VCaP (cell line): ENCODE results near the gene PI16.

Source experiments
- H3K27ac ChIP-seq: fragments of 450-650 bp; 2 replicates; pipeline ENCODE4 v1.5.1; 2017
- CTCF ChIP-seq: fragments of 450-650 bp; conservative IDR thresholded peaks from 2 replicates; pipeline ENCODE4 v1.5.1; 2017; ENCODE audit warnings: mild to moderate bottlenecking, moderate library complexity

The PI16 gene

DNA sequence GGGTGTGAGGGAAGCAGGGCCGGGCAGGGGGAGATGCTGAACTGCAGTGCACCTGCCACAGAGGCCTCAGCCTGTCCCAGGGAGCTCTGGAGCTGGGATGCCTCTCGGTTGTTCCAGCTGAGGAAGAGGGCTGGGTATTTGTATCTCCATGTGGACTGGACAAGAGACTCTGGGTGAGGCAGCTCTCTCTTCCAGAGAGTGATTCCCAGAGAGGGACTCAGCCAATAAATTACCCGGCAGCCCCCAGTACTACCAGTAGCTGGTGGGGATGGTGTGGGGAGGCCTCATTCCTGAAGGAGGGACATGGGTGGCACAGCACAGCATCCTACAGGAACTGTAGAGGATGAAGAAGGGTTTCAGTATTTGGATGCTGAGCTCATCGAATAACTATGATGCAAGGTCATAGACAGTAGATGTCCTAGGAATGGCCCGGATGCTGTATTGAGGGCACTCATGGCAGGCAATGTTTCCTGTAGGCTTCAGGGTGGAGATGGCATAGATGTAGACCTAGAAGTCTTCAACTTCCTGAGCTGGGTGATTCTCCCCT, 52.3 kb downstream of the PI16 start:
- no peak for TF ChIP-seq CTCF
- H3K27ac ChIP-seq: no peak overlapping the region

- no peak for TF ChIP-seq CTCF
- H3K27ac ChIP-seq: no peak overlapping the region
These were observed 53.0 kb downstream of the PI16 start for GRCh38 chr6:37007340-37008043.

DNA sequence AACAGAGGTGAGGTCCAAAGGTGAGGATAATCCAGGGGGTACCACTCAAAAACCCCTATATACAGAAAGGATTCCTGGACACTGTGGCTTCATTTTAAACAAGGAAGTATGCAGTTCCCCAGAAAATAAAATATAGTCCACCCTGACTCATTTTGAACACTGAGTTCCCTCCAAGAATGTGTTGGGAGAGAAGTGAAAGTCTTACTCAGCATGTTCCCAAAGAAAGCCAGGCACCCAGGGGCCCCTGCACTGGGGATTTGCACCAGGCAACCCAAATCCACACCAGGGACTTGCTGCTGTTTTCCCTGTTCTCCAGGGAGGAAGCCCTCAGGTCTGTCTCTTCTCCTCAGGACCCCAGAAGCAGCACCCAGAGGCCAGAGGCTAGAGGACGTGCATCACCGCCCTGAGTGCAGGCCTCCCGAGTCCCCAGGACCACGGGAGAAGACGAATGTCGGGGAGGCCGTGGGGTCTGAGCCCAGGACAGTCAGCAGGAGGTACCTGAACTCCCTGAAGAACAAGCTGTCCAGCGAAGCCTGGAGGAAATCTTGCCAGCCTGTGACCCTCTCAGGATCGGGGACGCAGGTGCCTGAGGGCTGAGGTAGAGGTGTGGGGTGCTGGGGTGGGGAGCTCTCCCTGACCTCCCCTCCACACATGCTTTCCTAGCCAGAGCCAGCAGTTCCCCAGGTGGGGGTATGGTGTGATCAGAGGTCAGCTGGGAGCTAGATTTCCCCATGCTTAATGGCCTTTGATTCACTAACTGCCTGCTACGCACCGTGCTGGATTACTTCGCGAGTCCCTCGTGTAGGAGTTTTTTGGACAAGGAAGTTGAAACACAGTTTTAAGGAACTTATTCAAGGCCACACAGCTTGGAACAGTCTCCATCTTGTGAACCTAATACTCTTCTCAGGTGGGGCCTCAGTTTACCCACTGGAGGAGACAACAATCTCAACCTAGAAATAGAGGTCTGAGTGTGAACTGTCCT, 54.2 kb downstream of the PI16 start:
- no peak overlapping the region for H3K27ac ChIP-seq
- TF ChIP-seq CTCF: no peak

- no peak overlapping the region for H3K27ac ChIP-seq
- no peak for TF ChIP-seq CTCF
These were observed 55.9 kb downstream of the PI16 start for GRCh38 chr6:37010402-37010892.

DNA sequence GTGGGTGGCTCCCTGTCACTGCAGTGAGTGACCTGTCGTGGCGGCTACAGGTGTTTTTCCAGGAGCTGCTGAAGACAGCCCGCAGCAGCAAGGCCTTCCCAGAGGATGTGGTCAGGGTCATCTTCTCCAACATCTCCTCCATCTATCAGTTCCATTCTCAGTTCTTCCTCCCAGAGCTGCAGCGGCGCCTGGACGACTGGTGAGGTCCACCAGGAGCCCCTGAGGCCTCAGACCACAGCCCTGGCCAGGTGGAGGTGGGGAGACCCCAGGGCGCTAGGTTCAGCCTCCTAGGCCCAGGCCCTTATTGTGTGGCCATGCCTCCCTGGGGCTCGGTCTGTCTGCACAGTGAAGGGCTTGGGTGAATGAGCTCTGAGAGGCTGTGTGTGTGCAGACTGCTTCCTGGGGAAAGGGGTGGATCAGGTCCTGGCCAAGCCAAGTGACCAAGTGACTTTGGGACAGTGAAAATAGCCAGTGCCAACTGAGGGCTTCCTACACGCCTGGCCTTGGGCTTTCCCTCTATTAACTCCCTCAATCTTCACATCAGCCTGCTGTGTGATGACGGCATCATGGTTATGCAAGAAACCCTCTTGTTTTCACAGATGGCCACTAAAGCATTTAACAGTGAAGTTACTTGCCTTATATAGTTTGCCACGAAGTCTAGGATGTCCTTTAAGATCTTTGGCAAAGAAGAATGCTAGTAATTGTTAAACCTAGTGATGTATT, 57.3 kb downstream of the PI16 start:
- H3K27ac ChIP-seq: no peak overlapping the region
- no peak for TF ChIP-seq CTCF

DNA sequence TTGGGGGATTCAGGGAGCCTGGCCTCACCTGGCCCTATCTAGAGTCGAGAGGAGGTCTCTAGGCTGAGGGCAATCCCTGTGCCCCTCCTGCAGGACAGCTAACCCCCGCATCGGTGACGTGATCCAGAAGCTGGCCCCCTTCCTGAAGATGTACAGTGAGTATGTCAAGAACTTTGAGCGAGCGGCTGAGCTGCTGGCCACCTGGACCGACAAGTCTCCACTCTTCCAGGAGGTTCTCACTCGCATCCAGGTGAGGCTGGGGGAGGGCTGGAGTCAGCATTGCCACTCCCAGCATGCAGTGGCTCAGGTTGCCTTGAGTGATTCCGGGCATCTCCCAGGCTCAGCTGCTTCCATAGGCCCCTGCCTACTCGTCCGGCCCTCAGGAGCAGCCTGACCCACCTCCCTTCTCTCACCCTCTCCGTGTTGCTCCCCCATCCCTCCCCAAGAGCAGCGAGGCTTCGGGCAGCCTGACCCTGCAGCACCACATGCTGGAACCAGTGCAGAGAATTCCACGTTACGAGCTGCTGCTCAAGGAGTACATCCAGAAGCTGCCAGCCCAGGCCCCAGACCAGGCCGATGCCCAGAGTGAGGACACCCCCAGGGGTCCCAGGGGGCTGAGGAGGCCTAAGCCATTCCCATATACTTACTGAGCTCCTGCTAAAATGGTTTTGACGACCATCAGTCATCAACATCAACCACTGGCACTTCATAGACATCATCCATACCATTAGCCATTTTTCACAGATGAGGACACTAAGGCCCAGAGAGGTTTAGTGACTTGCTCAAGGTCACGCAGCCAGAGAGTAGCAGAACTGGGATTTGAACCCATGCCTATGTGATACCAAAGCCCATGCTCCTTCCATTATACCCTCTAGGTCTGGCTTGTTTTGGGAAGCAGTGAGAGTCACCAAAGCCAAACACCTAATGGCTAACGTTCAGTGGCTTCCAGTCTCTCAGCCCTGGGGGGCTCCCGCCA, 59.3 kb downstream of the PI16 start:
- H3K27ac ChIP-seq: no peak overlapping the region
- TF ChIP-seq CTCF: no peak
